ENCODE measurements around the gene LGR5. TPM values are rescaled to one million over a fixed set of nuclear protein-coding genes. Genes with fewer than 3 reads are reported as not detected.
"Not testable (repeated sequence)": the region's sequence is repeated elsewhere in the genome, so short reads cannot be mapped to it uniquely, and the experiment has no call there.

The LGR5 gene
- polyA plus RNA-seq, 3 donors, result 0.03 to 0.16 TPM; not detected in 1

GRCh38 chr12:71566655-71567054 is 127.1 kb downstream of the LGR5 start:
- H3K27ac ChIP-seq (ENCODE audit: low read depth, low read length), result no peak overlapping the region
- WGBS, 3 donors, result 35 to 58% (median 43%) methylated on average over 2 of the region's 2 CpGs

GRCh38 chr12:71567537-71567936 is 127.9 kb downstream of the LGR5 start:
- no peak overlapping the region for H3K27ac ChIP-seq (ENCODE audit: low read depth, low read length)
- WGBS, 3 donors, result 58 to 72% (median 69%) methylated on average over 3 of the region's 3 CpGs

GRCh38 chr12:71569885-71570284 is 130.3 kb downstream of the LGR5 start:
- 77 to 95% (median 95%) methylated on average over 6 of the region's 6 CpGs for WGBS, 3 donors
- not testable (repeated sequence) for H3K27ac ChIP-seq (ENCODE audit: low read depth, low read length)

- 66 to 72% (median 68%) methylated on average over 3 of the region's 3 CpGs for WGBS, 3 donors
- no peak overlapping the region for H3K27ac ChIP-seq (ENCODE audit: low read depth, low read length)
These were observed 136.9 kb downstream of the LGR5 start for GRCh38 chr12:71576496-71576895.

GRCh38 chr12:71578694-71579258 is 139.2 kb downstream of the LGR5 start:
- 60 to 70% (median 67%) methylated on average over 5 of the region's 5 CpGs for WGBS, 3 donors
- H3K27ac ChIP-seq (ENCODE audit: low read depth, low read length), result no peak overlapping the region

- no peak overlapping the region for H3K27ac ChIP-seq (ENCODE audit: low read depth, low read length)
- 61 to 73% (median 70%) methylated on average over 3 of the region's 3 CpGs for WGBS, 3 donors
These were observed 141.6 kb downstream of the LGR5 start for GRCh38 chr12:71581206-71581605.

GRCh38 chr12:71582925-71583324 is 143.3 kb downstream of the LGR5 start:
- 81 to 89% (median 82%) methylated on average over 2 of the region's 2 CpGs for WGBS, 3 donors
- no peak overlapping the region for H3K27ac ChIP-seq (ENCODE audit: low read depth, low read length)

GRCh38 chr12:71584356-71584755 is 144.8 kb downstream of the LGR5 start:
- 78 to 80% (median 79%) methylated on average over 3 of the region's 3 CpGs for WGBS, 3 donors
- no peak overlapping the region for H3K27ac ChIP-seq (ENCODE audit: low read depth, low read length)

- 32 to 56% (median 53%) methylated on average over 1 of the region's 1 CpG for WGBS, 3 donors
These were observed 145.6 kb downstream of the LGR5 start for GRCh38 chr12:71585218-71585617.

GRCh38 chr12:71587012-71587411 is 147.4 kb downstream of the LGR5 start:
- H3K27ac ChIP-seq (ENCODE audit: low read depth, low read length), result no peak overlapping the region
- 57 to 89% (median 82%) methylated on average over 2 of the region's 2 CpGs for WGBS, 3 donors

More at GRCh38 chr12:71585218-71585617, 145.6 kb downstream of the LGR5 start:
- H3K27ac ChIP-seq (ENCODE audit: low read depth, low read length), result no peak overlapping the region

- WGBS, 3 donors, result 39 to 85% (median 76%) methylated on average over 4 of the region's 4 CpGs
- H3K27ac ChIP-seq (ENCODE audit: low read depth, low read length), result no peak overlapping the region
These were observed 149.9 kb downstream of the LGR5 start for GRCh38 chr12:71589478-71589881.

- no peak overlapping the region for H3K27ac ChIP-seq (ENCODE audit: low read depth, low read length)
- 49 to 55% (median 54%) methylated on average over 2 of the region's 2 CpGs for WGBS, 3 donors
These were observed 152.0 kb downstream of the LGR5 start for GRCh38 chr12:71591601-71592000.

- H3K27ac ChIP-seq (ENCODE audit: low read depth, low read length), result no peak overlapping the region
- WGBS, 3 donors, result 51 to 66% (median 59%) methylated on average over 3 of the region's 3 CpGs
These were observed 153.2 kb downstream of the LGR5 start for GRCh38 chr12:71592841-71593240.

GRCh38 chr12:71594214-71594948 is 154.8 kb downstream of the LGR5 start:
- WGBS, 3 donors, result 31 to 55% (median 44%) methylated on average over 5 of the region's 5 CpGs
- H3K27ac ChIP-seq (ENCODE audit: low read depth, low read length), result no peak overlapping the region

- no peak overlapping the region for H3K27ac ChIP-seq (ENCODE audit: low read depth, low read length)
These were observed 159.6 kb downstream of the LGR5 start for GRCh38 chr12:71599210-71599609.

- no peak overlapping the region for H3K27ac ChIP-seq (ENCODE audit: low read depth, low read length)
These were observed 161.9 kb downstream of the LGR5 start for GRCh38 chr12:71601546-71601945.

GRCh38 chr12:71602761-71603577 is 163.4 kb downstream of the LGR5 start:
- 71 to 81% (median 76%) methylated on average over 10 of the region's 10 CpGs for WGBS, 3 donors
- H3K27ac ChIP-seq (ENCODE audit: low read depth, low read length), result no peak overlapping the region

GRCh38 chr12:71605039-71605438 is 165.4 kb downstream of the LGR5 start:
- no peak overlapping the region for H3K27ac ChIP-seq (ENCODE audit: low read depth, low read length)
- WGBS, 3 donors, result 49 to 90% (median 88%) methylated on average over 3 of the region's 3 CpGs
